T-helper 1 cell treated with Interleukin-12 subunit alpha and Interleukin-12 subunit beta and Interleukin-4 antibody, amounts not matched to agents 30 ng/mL and 1 ng/mL, for 36 hours (primary cell): ENCODE measurements around the gene PDE10A. TPM values are rescaled to one million over a fixed set of nuclear protein-coding genes. Genes with fewer than 3 reads are reported as not detected.
"Not testable (repeated sequence)": the region's sequence is repeated elsewhere in the genome, so short reads cannot be mapped to it uniquely, and the experiment has no call there.

Experiments
- intact Hi-C: fragments of 100-400 bp; cut with micrococcal nuclease; formaldehyde crosslinking; loops from one replicate; pipeline ENCODE4 v1.15.1; 2024
- total RNA-seq: library from RNA; stranded (reverse); gene quantifications from 2 replicates; pipeline ENCODE4 v1.2.3, GENCODE V29; 2022

The PDE10A gene
- total RNA-seq, 1 donor from 2014 or later: not detected

DNA sequence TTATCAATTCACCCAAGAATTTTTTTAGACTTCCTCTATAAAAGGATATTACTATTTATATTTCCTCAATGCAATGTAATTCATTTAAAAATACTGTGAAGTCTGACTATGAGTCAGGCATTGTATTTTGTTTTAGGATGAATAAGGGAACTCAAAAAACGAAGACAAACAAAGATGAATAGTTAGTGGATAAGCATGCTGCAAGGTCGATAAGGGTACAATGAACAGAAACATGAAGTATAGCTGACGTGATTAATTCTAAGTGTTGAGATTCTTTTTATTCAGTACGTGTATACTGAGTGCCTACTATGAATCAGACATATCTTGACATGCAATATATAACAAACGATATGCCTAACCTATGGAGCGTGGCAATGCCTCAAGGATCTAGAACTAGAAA lies 105.4 kb downstream of the PDE10A start:
- intact Hi-C loops: no loop called here

DNA sequence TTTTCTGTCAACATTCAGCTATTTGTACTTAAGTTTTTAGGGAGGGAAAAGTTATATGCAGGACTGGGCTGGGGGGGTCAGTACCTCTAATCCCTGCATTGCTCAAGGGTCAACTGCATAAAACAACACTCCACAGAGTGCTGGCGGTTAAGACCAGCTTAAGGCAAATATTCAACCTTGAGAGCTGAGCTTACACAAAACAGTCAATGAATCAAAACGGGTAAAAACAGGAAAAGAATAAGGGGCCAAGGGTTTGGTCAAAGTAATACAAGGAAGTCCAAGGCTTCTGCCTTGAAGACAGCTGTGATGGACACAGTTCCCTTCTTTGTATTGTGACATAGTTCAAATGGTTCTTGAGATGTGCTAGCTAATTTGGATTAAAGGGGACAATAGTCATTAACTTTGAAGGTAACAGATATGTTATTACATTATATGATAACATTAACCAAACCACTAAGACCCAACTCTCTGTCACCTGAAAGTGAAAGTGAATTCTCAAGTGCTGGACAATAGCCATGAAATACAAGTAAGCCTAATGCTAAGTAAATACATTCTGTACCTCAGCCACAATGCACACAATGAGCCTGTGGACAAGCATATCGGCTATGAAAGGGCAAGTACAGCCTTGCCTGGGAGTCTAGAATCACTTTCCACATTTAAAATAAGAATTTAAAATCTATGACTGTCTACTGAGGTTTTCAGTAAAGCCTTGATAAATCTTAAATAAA lies 106.8 kb downstream of the PDE10A start:
- intact Hi-C loops: no loop called here

DNA sequence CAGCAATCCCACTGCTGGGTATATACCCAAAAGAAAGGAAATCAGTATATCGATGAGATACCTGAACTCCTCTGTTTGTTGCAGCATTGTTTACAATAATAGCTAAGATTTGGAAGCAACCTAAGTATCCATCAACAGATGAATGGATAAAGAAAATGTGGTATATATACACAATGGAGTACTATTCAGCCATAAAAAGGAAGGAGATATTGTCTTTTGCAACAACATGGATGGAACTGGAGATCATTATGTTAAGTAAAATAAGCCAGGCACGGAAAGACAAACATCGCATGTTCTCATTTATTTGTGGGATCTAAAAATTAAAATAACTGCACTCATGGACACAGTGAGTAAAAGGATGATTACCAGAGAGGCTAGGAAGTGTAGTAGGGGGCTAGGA lies 108.4 kb downstream of the PDE10A start:
- intact Hi-C loops: not testable (repeated sequence)

DNA sequence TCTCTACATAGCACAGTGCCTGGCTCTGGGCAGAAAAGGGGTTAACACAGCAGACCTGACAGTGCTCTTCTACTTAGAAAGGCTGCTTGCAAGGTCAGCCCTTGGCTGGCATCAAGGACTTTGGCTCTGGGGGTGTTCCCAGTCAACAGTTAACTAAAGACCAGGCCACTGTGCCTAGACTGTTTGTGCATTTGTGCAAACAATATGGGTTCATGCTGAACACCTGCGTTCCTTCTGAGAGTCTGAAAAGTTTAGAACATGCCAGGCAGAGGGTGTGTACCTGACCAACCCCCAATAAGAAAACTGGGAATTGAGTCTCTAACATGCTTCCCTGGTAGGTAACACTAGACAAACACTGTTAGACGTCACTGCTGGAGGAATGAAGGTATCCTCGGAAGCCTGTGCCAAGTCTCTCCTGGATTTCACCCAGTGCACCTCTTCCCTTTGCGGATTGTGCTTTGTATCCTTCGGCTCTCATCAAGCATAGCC lies 110.7 kb downstream of the PDE10A start:
- intact Hi-C loops: no loop called here

DNA sequence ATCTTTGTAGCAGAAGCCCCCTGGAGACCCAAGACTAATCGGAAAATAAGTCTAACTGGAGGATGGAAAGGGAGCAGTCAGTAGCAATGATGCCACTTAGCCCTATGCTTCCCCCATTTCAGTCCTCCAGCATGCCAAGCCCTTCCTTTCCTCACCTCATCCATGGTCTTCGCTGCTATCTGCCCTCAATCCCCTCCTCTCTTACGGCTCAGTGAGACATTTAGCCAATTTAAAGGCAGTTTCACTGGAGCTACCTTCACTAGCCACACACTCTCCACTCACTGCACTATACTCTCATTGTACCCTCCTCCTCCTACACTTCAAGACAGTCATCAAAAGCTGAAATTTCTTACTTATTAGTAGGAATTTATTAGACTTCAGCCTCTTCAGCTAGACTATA lies 111.2 kb downstream of the PDE10A start:
- intact Hi-C loops: no loop called here

DNA sequence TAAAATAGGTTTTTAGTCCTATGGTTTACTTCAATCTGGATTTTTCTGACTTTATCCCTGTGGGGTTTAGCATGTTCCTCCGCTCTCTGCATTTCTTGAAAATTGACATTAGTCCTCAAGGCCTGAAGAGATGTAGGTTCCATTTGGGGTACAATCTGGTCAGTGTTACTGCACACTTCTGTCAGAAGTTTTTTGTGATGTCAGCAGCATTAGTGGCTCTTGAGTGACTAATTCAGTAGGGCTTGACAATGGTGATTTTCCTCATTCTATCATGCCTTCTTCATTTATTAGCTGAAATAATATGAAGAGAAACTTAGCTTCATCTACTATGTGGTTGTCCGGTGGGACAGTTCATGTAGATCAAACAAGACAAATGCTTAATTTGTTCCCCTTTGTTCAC lies 114.6 kb downstream of the PDE10A start:
- intact Hi-C loops: no loop called here

DNA sequence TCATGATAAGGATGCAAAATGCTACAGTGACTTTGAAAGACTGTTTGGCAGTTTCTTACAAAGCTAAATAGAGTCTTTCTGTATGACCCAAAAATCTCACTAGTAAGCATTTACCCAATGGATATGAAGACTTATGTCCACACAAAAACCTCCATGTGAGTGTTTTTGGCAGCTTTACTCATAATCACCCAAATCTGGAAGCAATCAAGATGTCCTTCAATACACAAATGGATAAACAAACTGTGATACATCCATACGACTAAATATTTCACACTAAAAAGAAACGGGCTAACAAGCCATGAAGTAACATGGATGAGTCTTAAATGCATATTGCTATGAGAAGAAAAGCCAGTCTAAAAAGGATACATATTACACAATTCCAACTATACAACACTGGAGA lies 117.2 kb downstream of the PDE10A start:
- intact Hi-C loops: no loop called here

DNA sequence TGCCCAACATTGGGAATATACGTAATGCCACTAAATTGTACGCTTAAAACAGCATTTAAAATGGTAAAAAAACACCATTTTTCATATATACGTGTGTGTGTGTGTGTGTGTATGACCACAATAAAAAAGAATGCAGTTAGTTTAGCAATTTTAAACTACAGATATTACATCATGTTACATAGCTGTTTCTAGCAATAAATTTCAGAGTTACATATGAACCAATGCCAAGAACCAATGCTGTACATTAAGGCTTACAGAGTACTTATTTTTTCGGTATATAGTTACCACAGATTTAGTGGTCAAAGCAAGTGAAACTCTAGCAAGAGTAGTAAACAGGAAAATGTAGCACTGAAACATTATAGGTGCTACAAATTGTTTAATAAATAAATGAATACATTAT lies 119.3 kb downstream of the PDE10A start:
- intact Hi-C loops: no loop called here

DNA sequence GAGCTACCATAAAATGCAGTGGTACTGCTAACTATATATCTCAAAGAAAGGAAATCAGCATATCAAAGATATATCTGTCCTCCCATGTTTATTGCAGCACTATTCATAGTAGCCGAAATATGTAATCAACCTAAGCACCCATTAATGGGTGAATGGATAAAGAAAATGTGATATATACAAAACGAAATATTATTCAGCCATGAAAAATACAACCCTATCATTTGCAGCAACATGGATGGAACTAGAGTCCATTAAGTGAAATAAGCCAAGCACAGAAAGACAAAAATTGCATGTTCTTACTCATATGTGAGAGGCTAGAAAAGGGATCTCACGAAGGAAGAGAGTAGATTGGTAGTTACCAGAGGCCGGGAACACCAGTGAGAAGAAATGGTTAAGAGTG lies 126.1 kb downstream of the PDE10A start:
- intact Hi-C loops: no loop called here

DNA sequence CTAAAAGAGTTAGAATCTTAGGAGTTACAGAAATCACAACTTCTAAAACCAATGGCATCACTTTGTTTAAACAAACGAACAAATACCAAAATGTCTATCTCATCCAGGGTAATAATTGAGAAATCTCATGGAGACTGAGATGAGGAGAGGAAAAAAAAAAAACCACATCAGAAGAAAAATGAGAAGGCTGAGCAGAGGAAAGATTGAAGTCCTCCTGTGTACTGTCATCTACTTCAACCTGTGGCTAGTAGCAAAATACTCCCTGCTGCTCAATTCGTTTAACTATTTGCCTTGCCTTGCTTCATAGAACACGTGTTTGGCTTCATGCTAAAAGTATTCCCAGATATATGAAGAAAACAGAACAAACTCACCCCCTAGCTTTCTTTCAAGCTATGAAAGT lies 143.7 kb downstream of the PDE10A start:
- intact Hi-C loops: no loop called here

DNA sequence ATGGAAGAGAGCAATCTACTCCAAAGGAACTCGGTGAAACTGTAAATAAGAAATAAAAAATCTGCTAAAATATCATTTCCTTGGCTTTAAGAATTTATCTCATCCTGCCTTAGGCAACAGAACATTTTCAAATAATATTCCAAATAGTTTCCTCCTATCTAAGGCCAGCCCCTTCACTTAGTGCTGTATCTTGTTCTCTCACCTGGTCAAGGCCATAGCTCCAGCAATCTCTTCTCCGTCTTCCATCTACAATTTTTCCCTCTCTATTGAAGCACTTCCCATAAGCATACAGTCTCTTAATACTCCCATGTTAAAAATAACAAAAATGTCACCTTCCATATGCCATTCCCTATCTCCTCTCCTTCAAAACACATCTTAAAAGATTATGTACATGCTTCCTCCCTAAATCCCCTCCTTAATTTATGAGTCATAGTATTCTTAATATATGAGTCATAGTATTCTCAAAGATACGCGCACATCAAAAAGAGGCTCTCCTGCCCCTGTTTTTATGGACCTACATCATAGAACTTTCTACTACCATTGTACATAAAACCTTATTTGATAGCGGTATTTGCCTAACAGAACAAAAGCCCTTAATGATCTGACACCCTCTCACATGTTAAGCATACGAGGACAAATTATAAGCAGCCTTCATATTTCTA lies 146.9 kb downstream of the PDE10A start:
- intact Hi-C loops: no loop called here

DNA sequence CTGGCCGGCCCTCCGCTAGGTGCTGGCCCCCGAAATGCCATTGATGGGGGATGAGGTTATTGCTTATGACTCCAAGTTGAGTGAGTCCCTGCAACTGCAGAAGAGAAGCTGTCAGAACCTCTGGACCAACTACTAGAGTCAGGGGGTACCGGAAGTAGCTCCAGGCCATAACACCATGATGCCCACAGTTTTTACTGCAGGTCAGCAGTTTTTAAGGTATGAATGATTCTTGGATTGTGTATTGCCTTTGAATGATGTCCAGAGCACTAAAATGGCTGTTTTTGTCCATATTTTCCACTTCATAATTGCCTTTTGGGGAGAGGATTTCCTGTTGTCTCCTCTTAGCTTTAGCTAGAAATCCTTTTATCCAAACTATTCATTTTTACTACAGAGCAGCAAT lies 148.4 kb downstream of the PDE10A start:
- intact Hi-C loops: no loop called here

DNA sequence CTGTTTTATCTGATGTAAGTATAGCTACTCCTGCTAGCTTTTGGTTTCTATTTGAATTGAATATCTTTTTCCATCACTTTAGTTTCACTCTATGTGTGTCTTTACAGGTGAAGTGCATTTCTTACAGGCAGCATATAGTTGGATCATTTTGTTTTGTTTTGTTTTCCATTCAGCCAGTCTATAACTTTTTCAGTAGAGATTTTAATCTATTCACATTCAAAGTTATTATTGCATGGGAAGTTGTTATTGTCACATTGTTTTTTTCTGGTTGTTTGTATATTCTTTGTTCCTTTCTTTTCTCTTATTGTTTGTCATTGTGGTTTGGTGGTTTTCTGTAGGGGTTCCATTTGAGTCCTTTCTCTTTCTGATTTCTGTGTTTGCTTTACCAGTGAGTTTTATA lies 151.2 kb downstream of the PDE10A start:
- intact Hi-C loops: loop anchor here (2.0 kb wide), 1 partner anchor 1115 kb away; the partner anchor contains the start of gene RPS6KA2

DNA sequence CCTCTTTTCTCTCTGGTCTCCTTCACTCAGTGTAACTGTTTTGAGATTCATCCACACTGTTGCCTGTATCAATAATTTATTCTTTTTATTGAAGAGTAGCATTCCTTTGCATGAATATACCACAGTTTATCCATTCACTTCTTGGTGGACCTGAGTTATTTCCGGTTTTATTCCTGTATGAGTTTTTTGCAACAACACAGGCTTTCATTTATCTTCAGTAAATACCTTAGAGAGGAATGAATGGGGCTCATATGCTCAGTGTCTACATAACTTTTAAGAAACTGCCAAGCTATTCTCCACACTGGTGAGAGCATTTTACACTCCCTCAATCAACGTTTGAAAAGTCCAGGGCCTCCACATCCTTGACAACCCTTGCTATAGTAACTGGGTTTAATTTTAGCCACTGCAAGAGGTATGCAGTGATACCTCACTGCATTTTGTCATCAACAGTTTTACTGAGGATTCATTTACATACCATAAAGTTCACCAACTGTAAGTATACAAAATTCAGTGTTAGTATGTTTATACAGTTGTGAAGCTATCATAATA lies 154.6 kb downstream of the PDE10A start:
- intact Hi-C loops: no loop called here

DNA sequence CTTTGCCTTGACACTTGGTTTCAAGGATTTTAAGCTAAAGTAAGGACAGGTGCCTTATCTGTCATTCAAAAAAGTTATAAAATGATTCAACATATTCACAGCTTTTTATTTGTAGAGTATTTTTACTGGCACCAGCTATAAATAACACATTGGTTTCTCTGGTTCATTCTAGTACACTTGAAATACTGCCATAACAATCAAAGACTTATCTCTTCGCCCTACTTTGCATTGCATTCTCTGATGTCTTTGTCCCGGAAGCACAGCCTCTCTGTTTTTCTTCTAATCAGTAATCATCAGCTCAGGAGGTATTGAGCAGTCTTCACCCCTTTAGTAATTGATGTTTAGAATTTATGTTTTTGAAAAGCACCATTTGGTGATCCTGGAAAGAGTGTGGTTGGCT lies 156.4 kb downstream of the PDE10A start:
- intact Hi-C loops: no loop called here

DNA sequence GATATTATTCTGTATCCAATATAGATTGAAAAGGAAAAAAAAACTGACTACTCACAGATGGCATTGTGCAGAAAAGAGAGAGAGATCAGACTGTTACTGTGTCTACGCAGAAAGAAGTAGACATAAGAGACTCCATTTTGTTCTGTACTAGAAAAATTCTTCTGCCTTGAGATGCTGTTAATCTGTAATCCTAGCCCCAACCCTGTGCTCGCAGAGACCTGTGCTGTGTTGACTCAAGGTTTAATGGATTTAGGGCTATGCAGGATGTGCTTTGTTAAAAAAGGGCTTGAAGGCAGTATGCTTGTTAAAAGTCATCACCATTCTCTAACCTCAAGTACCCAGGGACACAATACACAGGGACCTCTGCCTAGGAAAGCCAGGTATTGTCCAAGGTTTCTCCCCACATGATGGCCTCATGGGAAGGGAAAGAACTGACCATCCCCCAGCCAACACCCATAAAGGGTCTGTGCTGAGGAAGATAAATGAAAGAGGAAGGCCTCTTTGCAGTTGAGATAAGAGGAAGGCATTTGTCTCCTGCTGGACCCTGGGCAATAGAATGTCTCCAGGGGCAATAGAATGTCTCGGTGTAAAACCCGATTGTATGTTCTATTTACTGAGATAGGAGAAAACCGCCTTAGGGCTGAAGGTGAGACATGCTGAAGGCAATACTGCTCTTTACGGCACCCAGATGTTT lies 162.7 kb downstream of the PDE10A start:
- intact Hi-C loops: not testable (repeated sequence)

DNA sequence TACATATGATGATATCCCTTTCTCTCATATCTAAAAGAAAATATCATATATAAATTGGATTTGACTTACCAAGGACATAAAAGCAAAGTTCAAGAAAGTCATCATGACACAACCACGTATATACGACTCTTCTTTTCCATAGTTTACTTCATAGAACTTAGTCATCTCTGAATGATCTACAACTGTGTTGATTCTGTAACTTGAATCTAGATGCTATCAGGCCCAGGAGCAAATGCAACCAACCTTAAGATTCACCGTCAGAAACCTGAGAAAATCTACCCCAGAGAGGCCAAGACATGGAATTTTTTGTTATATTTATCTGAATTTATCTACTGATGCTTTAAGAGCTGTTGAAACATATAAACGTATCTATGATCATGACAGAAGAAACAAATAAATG lies 165.6 kb downstream of the PDE10A start:
- intact Hi-C loops: no loop called here

DNA sequence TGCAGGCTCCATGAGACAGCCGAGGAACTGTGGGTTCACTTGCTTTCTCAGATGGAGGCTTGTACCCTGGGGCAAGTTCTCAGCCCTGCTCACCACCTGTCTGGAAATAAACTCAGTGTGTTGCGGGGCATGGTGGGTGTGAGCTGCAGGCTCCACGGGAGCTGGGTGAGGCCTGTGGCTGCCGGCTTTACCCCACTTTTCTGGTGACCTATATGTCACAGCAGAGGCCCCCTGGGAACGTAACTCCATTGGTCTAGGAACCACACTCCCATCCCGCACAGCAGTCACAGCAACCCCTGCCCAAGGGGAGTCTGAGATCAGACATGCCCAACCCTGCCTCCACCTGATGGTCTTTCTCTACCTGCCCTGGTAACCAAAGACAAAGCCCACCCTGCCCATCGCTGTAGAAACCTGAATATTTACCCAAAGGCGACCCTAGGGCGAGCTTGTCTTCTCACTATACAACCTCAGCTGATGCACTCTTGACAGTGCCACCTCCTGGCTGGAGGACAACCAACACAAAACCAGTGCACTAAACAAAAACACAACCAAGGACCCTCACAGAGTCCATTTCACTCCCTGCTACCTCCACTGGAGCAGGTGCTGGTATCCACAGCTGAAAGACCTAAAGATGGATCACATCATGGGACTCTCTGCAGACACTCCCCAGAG lies 174.3 kb downstream of the PDE10A start:
- intact Hi-C loops: no loop called here

DNA sequence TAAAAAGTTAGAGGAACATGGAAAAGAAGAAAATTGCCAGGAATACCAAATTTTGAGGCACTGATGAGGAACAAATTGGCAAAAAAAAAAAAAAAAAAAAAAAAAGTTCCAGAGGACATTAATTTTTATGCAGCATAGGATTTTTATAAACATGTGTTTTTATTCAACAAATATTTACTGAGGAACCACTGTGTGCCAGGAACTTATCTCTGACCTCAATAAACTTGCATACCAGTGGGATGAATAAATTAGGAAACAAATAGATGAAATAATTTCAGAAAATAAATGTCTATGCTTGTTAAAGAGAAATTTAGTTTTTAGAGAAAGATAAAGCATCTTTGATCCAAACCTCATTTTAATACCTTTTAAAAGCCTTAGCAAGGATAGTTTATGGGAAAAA lies 175.1 kb downstream of the PDE10A start:
- intact Hi-C loops: no loop called here

DNA sequence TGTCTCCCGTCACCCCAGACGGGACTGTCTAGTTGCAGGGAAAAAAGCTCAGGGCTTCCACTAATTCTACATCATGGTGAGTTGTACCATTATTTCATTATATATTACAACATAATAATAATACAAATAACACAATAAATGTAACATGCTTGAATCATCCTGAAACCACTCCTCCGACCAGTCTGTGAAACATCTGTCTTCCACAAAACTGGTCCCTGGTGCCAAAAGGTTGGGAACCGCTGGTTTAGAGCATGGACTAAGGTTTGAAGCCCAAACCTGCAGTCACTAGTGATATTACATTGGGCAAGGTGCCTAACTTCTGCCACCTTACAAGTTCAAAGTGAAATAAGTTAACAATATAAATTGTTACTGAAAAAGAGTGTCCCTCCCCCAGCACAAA lies 175.7 kb downstream of the PDE10A start:
- intact Hi-C loops: no loop called here
